ENCODE results near the gene JDP2. TPM values are rescaled to one million over a fixed set of nuclear protein-coding genes. Genes with fewer than 3 reads are reported as not detected.

JDP2 gene
- total and polyA plus RNA-seq, 2 of the 4 experiments (the other 2 are of a cell fraction), result 35.7 to 38.4 TPM

GRCh38 chr14:75449036-75449435, 21.2 kb downstream of the JDP2 start:
- CTCF ChIA-PET, result no interaction called here

More at GRCh38 chr14:75449036-75449435, 21.2 kb downstream of the JDP2 start:
- POLR2A ChIA-PET (ENCODE audit: unreplicated experiment), result no interaction called here
- Histone ChIP-seq H4K91ac (ENCODE audit: insufficient read depth, low read depth, low read length) (no peak overlapping the region), H3K27me3 (ENCODE audit: control insufficient read depth, insufficient read depth, low read length) (no peaks in the 10 kb centered on the region), H3K14ac (replicated peaks; ENCODE audit: low read depth, low read length) (no peak overlapping the region), H3K4ac (ENCODE audit: low read depth, low read length) (no peak overlapping the region), H3K9me1 (ENCODE audit: insufficient read depth, low read length) (peaks cover 49% of the 10 kb centered on the region), H3K36me3 (ENCODE audit: control insufficient read depth, insufficient read depth, low read length) (peaks cover 33% of the 10 kb centered on the region), H3K27ac (ENCODE audit: insufficient read depth, low read length) (no peak overlapping the region), H2AK9ac (replicated peaks; ENCODE audit: low read depth, low read length, poor library complexity) (no peak overlapping the region), H2BK5ac (ENCODE audit: low read depth, low read length, poor library complexity, severe bottlenecking) (no peak overlapping the region), H2BK15ac (ENCODE audit: low read depth, low read length) (no peak overlapping the region), H2BK120ac (ENCODE audit: low read depth, low read length) (no peak overlapping the region), H3K9ac (ENCODE audit: low read depth, low read length) (no peak overlapping the region), H4K5ac (ENCODE audit: low read depth, low read length) (no peak overlapping the region), H4K8ac (ENCODE audit: low read depth in 2 of 2, low read length in 2 of 2) (no peak overlapping the region), H3K56ac (ENCODE audit: extremely low read depth, insufficient read depth, low read length) (no peak overlapping the region), H3K4me1 (ENCODE audit: control insufficient read depth, insufficient read depth, low read length) (peaks cover 37% of the 10 kb centered on the region), H3K9me3 (ENCODE audit: control insufficient read depth, insufficient read depth, low read length) (no peaks in the 10 kb centered on the region), H3K23ac (ENCODE audit: low read depth, low read length) (no peak overlapping the region), H2AK5ac (ENCODE audit: low read depth, low read length) (no peak overlapping the region), H2AFZ (replicated peaks; ENCODE audit: low read length, poor library complexity) (no peak overlapping the region), H3K4me2 (ENCODE audit: low read depth, low read length) (no peak overlapping the region), H4K20me1 (ENCODE audit: insufficient read depth, low read length) (peaks cover 89% of the 10 kb centered on the region), H3K79me1 (ENCODE audit: low read depth in 1 of 2, low read length in 2 of 2) (peaks cover 43 to 81% of the 10 kb centered on the region in 2 experiments), H2BK20ac (ENCODE audit: low read depth, low read length) (no peak overlapping the region), H3K4me3 (ENCODE audit: insufficient read depth, low read depth, low read length) (no peak overlapping the region), H3K18ac (ENCODE audit: low read depth, low read length) (no peak overlapping the region)
- dilution Hi-C loops (cut with HindIII; ENCODE audit: low sequenced_read_pairs, unreplicated experiment) (no loop called here), in situ Hi-C loops (cut with MboI; ENCODE audit: low sequenced_read_pairs) (no loop called here), intact Hi-C loops (cut with micrococcal nuclease) (no loop called here)
- ATAC-seq (ENCODE audit: low read depth) (no peak), DNase-seq (no peak)
- no TSS peak for BruUV-seq (replicated peaks)
- no CpG with 5 or more reads among the region's 2 CpGs for WGBS, 2 experiments (ENCODE audit: extremely low coverage in 2 of 2, insufficient read length in 1 of 2)
- TF ChIP-seq NFE2L2 (IDR thresholded peaks at IDR 0.05; ENCODE audit: low read depth, low read length) (no peak), MXI1 (IDR thresholded peaks at IDR 0.05; ENCODE audit: borderline replicate concordance, low read depth, low read length) (no peak), ELK1 (IDR thresholded peaks at IDR 0.05; ENCODE audit: borderline replicate concordance, low read depth, low read length) (no peak), CHD1 (IDR thresholded peaks at IDR 0.05; ENCODE audit: low read depth, low read length) (no peak), MAZ (IDR thresholded peaks at IDR 0.05; ENCODE audit: borderline replicate concordance, low read depth, low read length) (no peak), FOS (IDR thresholded peaks at IDR 0.05; ENCODE audit: low read depth, low read length) (no peak), POLR2A (IDR thresholded peaks at IDR 0.05; ENCODE audit: low read depth, low read length) (no peak), BHLHE40 (IDR thresholded peaks at IDR 0.05; ENCODE audit: low read depth, low read length) (no peak), RCOR1 (IDR thresholded peaks at IDR 0.05; ENCODE audit: insufficient replicate concordance, low read length) (no peak), CTCF (conservative IDR thresholded peaks at IDR 0.05; ENCODE audit: low read depth, low read length) (no peak), SMC3 (IDR thresholded peaks at IDR 0.05; ENCODE audit: low read depth, low read length) (no peak), CEBPB (IDR thresholded peaks at IDR 0.05; ENCODE audit: low read depth, low read length) (no peak), RFX5 (IDR thresholded peaks at IDR 0.05; ENCODE audit: low read depth, low read length) (no peak), MAFK (IDR thresholded peaks at IDR 0.05; ENCODE audit: low read depth, low read length) (no peak), RAD21 (IDR thresholded peaks at IDR 0.05; ENCODE audit: low read length) (no peak)
- TF ChIP-seq, protein P1, sequence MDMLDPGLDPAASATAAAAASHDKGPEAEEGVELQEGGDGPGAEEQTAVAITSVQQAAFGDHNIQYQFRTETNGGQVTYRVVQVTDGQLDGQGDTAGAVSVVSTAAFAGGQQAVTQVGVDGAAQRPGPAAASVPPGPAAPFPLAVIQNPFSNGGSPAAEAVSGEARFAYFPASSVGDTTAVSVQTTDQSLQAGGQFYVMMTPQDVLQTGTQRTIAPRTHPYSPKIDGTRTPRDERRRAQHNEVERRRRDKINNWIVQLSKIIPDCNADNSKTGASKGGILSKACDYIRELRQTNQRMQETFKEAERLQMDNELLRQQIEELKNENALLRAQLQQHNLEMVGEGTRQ (IDR thresholded peaks at IDR 0.05; ENCODE audit: low read depth, low read length), result no peak
